ENCODE measurements around the gene ZNF740.

DNA sequence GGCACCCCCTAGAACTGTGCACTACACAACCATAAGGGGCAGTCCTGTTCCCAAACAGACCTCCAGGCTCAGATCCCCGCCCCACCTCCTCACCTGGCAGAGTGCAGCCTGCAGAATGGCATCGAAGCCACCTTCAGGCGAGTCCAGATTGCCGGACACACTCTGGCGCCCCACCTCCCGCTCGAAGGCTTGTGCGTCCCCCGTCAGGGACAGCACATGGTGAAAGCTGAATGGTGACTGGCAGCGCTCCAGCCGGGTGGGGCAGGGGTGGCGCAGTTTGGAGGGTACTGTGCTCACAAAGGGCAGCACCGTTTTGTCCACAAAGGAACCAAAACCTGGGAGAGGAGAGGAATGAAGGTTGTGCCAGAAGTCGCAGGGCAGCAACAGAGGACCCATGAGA is 16.0 kb downstream of the ZNF740 start:
- TF ChIP-seq RCOR1 (IDR thresholded peaks at IDR 0.05; ENCODE audit: low read length), result no peak
- no peak for TF ChIP-seq CTCF (IDR thresholded peaks at IDR 0.05)
- TF ChIP-seq TEAD4 (IDR thresholded peaks at IDR 0.05; ENCODE audit: borderline replicate concordance, insufficient read depth), result no peak
- no peak for TF ChIP-seq MXI1 (IDR thresholded peaks at IDR 0.05; ENCODE audit: low read depth, low read length)
- no peak for TF ChIP-seq NFIC (IDR thresholded peaks at IDR 0.05; ENCODE audit: borderline replicate concordance)
- no peak for TF ChIP-seq USF2 (IDR thresholded peaks at IDR 0.05; ENCODE audit: borderline replicate concordance, low read depth, low read length)
- TF ChIP-seq NRF1 (IDR thresholded peaks at IDR 0.05; ENCODE audit: low read depth, low read length), result no peak
- TF ChIP-seq MEF2A (IDR thresholded peaks at IDR 0.05; ENCODE audit: borderline replicate concordance, low read depth), result no peak
- TF ChIP-seq RFX5 (IDR thresholded peaks at IDR 0.05; ENCODE audit: low read length), result no peak
